ENCODE measurements around the gene SBF2. TPM values are rescaled to one million over a fixed set of nuclear protein-coding genes. Genes with fewer than 3 reads are reported as not detected.
A peak's percentile ranks its signal among the peaks of the same experiment; 100 is the strongest.

The SBF2 gene
- polyA plus RNA-seq, 1 donor (not counting 4 experiments of a cell fraction or from before 2014, with no cell fraction given) = 24.5 TPM

- Histone ChIP-seq H3K79me2 (ENCODE audit: control insufficient read depth, insufficient read depth, low read length) (no peaks in the 10 kb centered on the region), H3K9me1 (ENCODE audit: control insufficient read depth, extremely low read depth, insufficient read depth, low read length) (no peaks in the 10 kb centered on the region), H3K9ac (ENCODE audit: control insufficient read depth, extremely low read depth, insufficient read depth, low read length) (peak overlapping the region; percentile 43), H3K9me3 (ENCODE audit: control insufficient read depth, low read depth, low read length) (no peaks in the 10 kb centered on the region), H3K4me3 (ENCODE audit: control insufficient read depth in 2 of 3, extremely low read depth in 1 of 3, insufficient read depth in 2 of 3, low read depth in 1 of 3, low read length in 3 of 3) (no peak overlapping the region), H3K36me3 (ENCODE audit: control insufficient read depth in 2 of 2, extremely low read depth in 1 of 2, insufficient read depth in 2 of 2, low read length in 2 of 2) (no peaks in the 10 kb centered on the region), H3K27me3 (ENCODE audit: control insufficient read depth, extremely low read depth, insufficient read depth, low read length) (no peaks in the 10 kb centered on the region), H3K4me2 (ENCODE audit: control insufficient read depth, extremely low read depth, insufficient read depth, low read depth, low read length) (peak overlapping the region; percentile 57), H3K4me1 (ENCODE audit: control insufficient read depth, extremely low read depth, insufficient read depth, low read length) (peaks cover 10% of the 10 kb centered on the region), H2AFZ (ENCODE audit: control insufficient read depth, low read length) (no peak overlapping the region), H3K27ac (ENCODE audit: control insufficient read depth, insufficient read depth, low read length) (peak overlapping the region; percentile 33), H4K20me1 (ENCODE audit: control insufficient read depth, extremely low read depth, insufficient read depth, low read length) (no peaks in the 10 kb centered on the region)
- dilution Hi-C loops (cut with MboI; ENCODE audit: extremely low pct_ligation_motif_present, low sequenced_read_pairs) = no loop called here
- peak in 2 of 3 experiments; percentile 28 to 60 for TF ChIP-seq CTCF (optimal IDR thresholded peaks at IDR 0.05 in 1 of 3, IDR thresholded peaks at IDR 0.05 in 1 of 3, conservative IDR thresholded peaks at IDR 0.05 in 1 of 3; ENCODE audit: extremely low read depth in 1 of 3, insufficient read depth in 2 of 3, low read length in 3 of 3)
- TF ChIP-seq EZH2 (IDR thresholded peaks at IDR 0.05; ENCODE audit: low read length) = no peak
- peak; percentile 84 for FAIRE-seq
- DNase-seq (ENCODE audit: low read depth, low spot score) = no peak
Measured at GRCh38 chr11:10322830-10323792, 29.1 kb upstream of the SBF2 start.

GRCh38 chr11:10322401-10322800 lies 28.4 kb upstream of the SBF2 start:
- H3K9ac ChIP-seq (ENCODE audit: control insufficient read depth, extremely low read depth, insufficient read depth, low read length) = no peak overlapping the region
- H3K36me3 ChIP-seq (ENCODE audit: control insufficient read depth in 2 of 2, extremely low read depth in 1 of 2, insufficient read depth in 2 of 2, low read length in 2 of 2) = no peaks in the 10 kb centered on the region
- peaks cover 10% of the 10 kb centered on the region for H3K4me1 ChIP-seq (ENCODE audit: control insufficient read depth, extremely low read depth, insufficient read depth, low read length)
- H3K9me1 ChIP-seq (ENCODE audit: control insufficient read depth, extremely low read depth, insufficient read depth, low read length) = no peaks in the 10 kb centered on the region
- H2AFZ ChIP-seq (ENCODE audit: control insufficient read depth, low read length) = no peak overlapping the region
- DNase-seq (ENCODE audit: low read depth, low spot score) = no peak
- no peaks in the 10 kb centered on the region for H3K27me3 ChIP-seq (ENCODE audit: control insufficient read depth, extremely low read depth, insufficient read depth, low read length)
- H3K9me3 ChIP-seq (ENCODE audit: control insufficient read depth, low read depth, low read length) = no peaks in the 10 kb centered on the region
- H3K27ac ChIP-seq (ENCODE audit: control insufficient read depth, insufficient read depth, low read length) = peak overlapping the region; percentile 33
- TF ChIP-seq EZH2 (IDR thresholded peaks at IDR 0.05; ENCODE audit: low read length) (no peak), CTCF (optimal IDR thresholded peaks at IDR 0.05 in 1 of 3, IDR thresholded peaks at IDR 0.05 in 1 of 3, conservative IDR thresholded peaks at IDR 0.05 in 1 of 3; ENCODE audit: extremely low read depth in 1 of 3, insufficient read depth in 2 of 3, low read length in 3 of 3) (no peak)
- H3K4me3 ChIP-seq (ENCODE audit: control insufficient read depth in 2 of 3, extremely low read depth in 1 of 3, insufficient read depth in 2 of 3, low read depth in 1 of 3, low read length in 3 of 3) = no peak overlapping the region
- no peak overlapping the region for H3K4me2 ChIP-seq (ENCODE audit: control insufficient read depth, extremely low read depth, insufficient read depth, low read depth, low read length)
- dilution Hi-C loops (cut with MboI; ENCODE audit: extremely low pct_ligation_motif_present, low sequenced_read_pairs) = no loop called here
- no peaks in the 10 kb centered on the region for H3K79me2 ChIP-seq (ENCODE audit: control insufficient read depth, insufficient read depth, low read length)
- no peak for FAIRE-seq
- H4K20me1 ChIP-seq (ENCODE audit: control insufficient read depth, extremely low read depth, insufficient read depth, low read length) = no peaks in the 10 kb centered on the region

Data from keratinocyte (primary cell).